Hepatocyte (in vitro differentiated cells): ENCODE measurements around the gene SERPINA10. TPM values are rescaled to one million over a fixed set of nuclear protein-coding genes. Genes with fewer than 3 reads are reported as not detected.

Experiments
- DNase-seq: peaks from one replicate; pipeline ENCODE4 v3.0.0-alpha.2; 2016; ENCODE audit warnings: low spot score
- H2AFZ ChIP-seq: fragments of 200-600 bp; sonication (generic); 2 replicates; pipeline ENCODE4 v1.6.0; 2016; ENCODE audit warnings: antibody characterized with exemption, mild to moderate bottlenecking
- H3K27ac ChIP-seq: fragments of 200-600 bp; sonication (generic); 2 replicates; pipeline ENCODE4 v1.5.1; 2016; ENCODE audit warnings: mild to moderate bottlenecking
- H3K27me3 ChIP-seq: fragments of 200-600 bp; sonication (generic); 2 replicates; pipeline ENCODE4 v1.6.1; 2016
- H3K36me3 ChIP-seq: fragments of 200-600 bp; sonication (generic); replicated peaks from 2 replicates; pipeline ENCODE4 v1.5.1; 2016; ENCODE audit warnings: low read depth; ENCODE audit not compliant: insufficient read depth
- H3K4me1 ChIP-seq: fragments of 200-600 bp; sonication (generic); 2 replicates; pipeline ENCODE4 v1.5.1; 2016; ENCODE audit warnings: mild to moderate bottlenecking, moderate library complexity; ENCODE audit not compliant: insufficient read depth
- H3K4me2 ChIP-seq: fragments of 200-600 bp; sonication (generic); 2 replicates; pipeline ENCODE4 v1.6.0; 2016
- H3K4me3 ChIP-seq: fragments of 200-600 bp; sonication (generic); 2 replicates; pipeline ENCODE4 v1.5.1; 2016; ENCODE audit warnings: mild to moderate bottlenecking
- H3K79me2 ChIP-seq: fragments of 200-600 bp; sonication (generic); 2 replicates; pipeline ENCODE4 v1.6.0; 2017; ENCODE audit warnings: mild to moderate bottlenecking
- H3K9me2 ChIP-seq: fragments of 200-600 bp; sonication (generic); replicated peaks from 2 replicates; pipeline ENCODE4 v1.6.0; 2017; ENCODE audit warnings: mild to moderate bottlenecking; ENCODE audit not compliant: insufficient read depth
- H3K9me3 ChIP-seq: fragments of 200-600 bp; sonication (generic); 2 replicates; pipeline ENCODE4 v1.5.1; 2016; ENCODE audit warnings: low read depth, mild to moderate bottlenecking
- H4K20me1 ChIP-seq: fragments of 200-600 bp; sonication (generic); 2 replicates; pipeline ENCODE4 v1.6.0; 2016; ENCODE audit warnings: mild to moderate bottlenecking; ENCODE audit not compliant: insufficient read depth, poor library complexity, severe bottlenecking
- CTCF ChIP-seq: fragments of 200-600 bp; sonication (generic); IDR thresholded peaks from 2 replicates; pipeline ENCODE4 v1.5.1; 2016; ENCODE audit warnings: antibody characterized with exemption, mild to moderate bottlenecking; ENCODE audit not compliant: poor library complexity
- EZH2 ChIP-seq: fragments of 200-600 bp; sonication (generic); IDR thresholded peaks from 2 replicates; pipeline ENCODE4 v1.6.1; 2016; ENCODE audit warnings: antibody characterized with exemption, mild to moderate bottlenecking, borderline replicate concordance
- EZH2phosphoT487 ChIP-seq: fragments of 200-600 bp; sonication (generic); IDR thresholded peaks from one replicate; pipeline ENCODE4 v1.6.1; 2018; ENCODE audit warnings: antibody characterized with exemption, mild to moderate bottlenecking, low read depth, moderate library complexity; ENCODE audit not compliant: unreplicated experiment, severe bottlenecking
- WGBS: methylation state at CpG from one replicate; pipeline ENCODE4 v1.1.6; 2016; ENCODE audit warnings: low lambda C conversion rate; ENCODE audit errors: missing lambda C conversion rate; 5-methylcytosine and 5-hydroxymethylcytosine counted together
- polyA plus RNA-seq: library from polyadenylated mRNA; unstranded; fragments of >200 nt; fragmentation: Nextera tagmentation; extraction: Ambion mirVana; gene quantifications from 2 replicates; pipeline ENCODE4 v1.2.1, GENCODE V29; 2016
- total RNA-seq: library from RNA; depleted of rRNA; stranded (reverse); fragments of >200 nt; gene quantifications from 2 replicates; pipeline ENCODE4 v1.2.3, GENCODE V29; 2014

SERPINA10 gene
- total and polyA plus RNA-seq, 2 experiments from 2014 or later = 10.5 to 23.0 TPM

- H3K27ac ChIP-seq = peak overlapping the region; percentile 81
- peaks cover 31% of the 10 kb centered on the region for H3K4me1 ChIP-seq
- H3K4me2 ChIP-seq = peak overlapping the region; percentile 60
- H3K9me2 ChIP-seq = no peaks in the 10 kb centered on the region
- 80% methylated on average over 15 of the region's 15 CpGs for WGBS
- DNase-seq = no peak
- no peaks in the 10 kb centered on the region for H3K36me3 ChIP-seq
- H4K20me1 ChIP-seq = no peaks in the 10 kb centered on the region
- TF ChIP-seq EZH2 (no peak), CTCF (no peak), EZH2phosphoT487 (no peak)
- H3K4me3 ChIP-seq = no peak overlapping the region
- H3K79me2 ChIP-seq = no peaks in the 10 kb centered on the region
- H3K27me3 ChIP-seq = no peaks in the 10 kb centered on the region
- no peak overlapping the region for H2AFZ ChIP-seq
- H3K9me3 ChIP-seq = no peaks in the 10 kb centered on the region
Observed at GRCh38 chr14:94291906-94292525, 1.1 kb downstream of the SERPINA10 start.

GRCh38 chr14:94291159-94291905 is 1.7 kb downstream of the SERPINA10 start:
- no peak for DNase-seq
- Histone ChIP-seq H3K4me2 (peak overlapping the region; percentile 60), H3K36me3 (no peaks in the 10 kb centered on the region), H3K79me2 (no peaks in the 10 kb centered on the region), H2AFZ (no peak overlapping the region), H3K4me3 (no peak overlapping the region), H3K27me3 (no peaks in the 10 kb centered on the region), H3K9me3 (no peaks in the 10 kb centered on the region), H3K4me1 (peaks cover 25% of the 10 kb centered on the region), H3K9me2 (no peaks in the 10 kb centered on the region), H3K27ac (peak overlapping the region; percentile 81), H4K20me1 (no peaks in the 10 kb centered on the region)
- 81% methylated on average over 13 of the region's 13 CpGs for WGBS
- TF ChIP-seq EZH2phosphoT487 (no peak), EZH2 (no peak), CTCF (no peak)

- Histone ChIP-seq H4K20me1 (no peaks in the 10 kb centered on the region), H3K79me2 (no peaks in the 10 kb centered on the region), H3K4me2 (no peak overlapping the region), H3K4me3 (no peak overlapping the region), H3K27ac (no peak overlapping the region), H3K27me3 (no peaks in the 10 kb centered on the region), H3K9me3 (no peaks in the 10 kb centered on the region), H3K4me1 (peaks cover 25% of the 10 kb centered on the region), H3K36me3 (no peaks in the 10 kb centered on the region), H2AFZ (no peak overlapping the region), H3K9me2 (no peaks in the 10 kb centered on the region)
- no peak for DNase-seq
- TF ChIP-seq EZH2 = no peak
- TF ChIP-seq EZH2phosphoT487 = no peak
- TF ChIP-seq CTCF = no peak
- WGBS = 91% methylated on average over 8 of the region's 8 CpGs
Observed at GRCh38 chr14:94290197-94290596, 2.9 kb downstream of the SERPINA10 start.
